GM18867 (cell line): ENCODE measurements around the gene SPATA24.
"Not testable (repeated sequence)": the region's sequence is repeated elsewhere in the genome, so short reads cannot be mapped to it uniquely, and the experiment has no call there.

Experiments used
- ATAC-seq: cut with Tn5 transposase; IDR thresholded peaks from one replicate; pipeline ENCODE4 v1.9.1; 2021; ENCODE audit warnings: mild to moderate bottlenecking, moderate library complexity; ENCODE audit not compliant: unreplicated experiment

The SPATA24 gene

GRCh38 chr5:139395844-139396640, 7.8 kb downstream of the SPATA24 start:
- no peak for ATAC-seq

GRCh38 chr5:139394654-139395566, 9.0 kb downstream of the SPATA24 start, which contains the start of gene PROB1:
Gene PROB1, minus strand, starts transcription at chr5:139395104. Its CDS starts 23 bp downstream, at chr5:139395081.
- no peak for ATAC-seq

GRCh38 chr5:139394123-139394653, 9.7 kb downstream of the SPATA24 start:
- ATAC-seq, result no peak

GRCh38 chr5:139393497-139394122, 10.3 kb downstream of the SPATA24 start:
- ATAC-seq, result no peak

- ATAC-seq, result peak; percentile 50
Observed at GRCh38 chr5:139392678-139393496, 11.0 kb downstream of the SPATA24 start.

GRCh38 chr5:139392324-139392677, 11.6 kb downstream of the SPATA24 start:
- no peak for ATAC-seq

DNA sequence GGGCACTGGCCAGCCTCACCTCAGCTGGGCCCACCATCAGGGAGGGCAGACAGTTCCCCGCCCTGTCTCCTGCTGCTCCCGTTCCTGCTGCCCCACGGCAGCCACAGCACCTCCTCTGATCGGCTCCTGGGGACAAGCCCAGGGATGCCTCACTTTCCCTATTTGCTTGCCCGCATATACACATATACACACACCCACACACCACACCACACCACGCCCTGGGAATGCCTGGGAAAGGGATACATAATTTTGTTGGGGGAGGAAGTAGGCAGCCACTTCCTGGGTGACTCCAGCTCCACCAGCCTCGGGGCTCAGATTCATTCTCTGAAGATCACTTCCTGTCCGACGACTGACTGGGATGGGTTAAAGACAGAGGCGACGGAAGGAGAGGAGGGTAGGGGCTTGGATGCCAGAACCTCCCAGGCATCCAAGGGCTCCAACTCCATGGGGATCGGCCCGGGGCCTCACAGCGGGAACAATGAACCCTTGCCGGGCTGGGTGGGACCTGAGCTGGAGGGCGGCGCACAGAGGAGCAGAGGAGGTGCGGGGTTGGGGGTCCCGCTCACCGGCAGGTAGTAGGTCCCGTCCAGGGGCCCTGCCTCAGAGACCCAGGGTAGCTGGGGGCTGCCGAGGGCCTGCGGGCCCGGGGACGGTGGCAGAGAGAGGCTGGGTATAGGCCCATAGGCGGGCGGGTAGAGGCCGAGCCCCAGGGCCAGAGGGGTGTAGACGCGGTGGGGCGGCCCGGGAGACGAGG, 12.1 kb downstream of the SPATA24 start:
- no peak for ATAC-seq

GRCh38 chr5:139390639-139391569, 13.0 kb downstream of the SPATA24 start:
- ATAC-seq, result no peak

GRCh38 chr5:139389701-139390638, 13.9 kb downstream of the SPATA24 start, which contains the start of gene MZB1:
Gene MZB1, minus strand, starts transcription at chr5:139389913. Its CDS starts 57 bp downstream, at chr5:139389856.
- peak; percentile 46 for ATAC-seq

DNA sequence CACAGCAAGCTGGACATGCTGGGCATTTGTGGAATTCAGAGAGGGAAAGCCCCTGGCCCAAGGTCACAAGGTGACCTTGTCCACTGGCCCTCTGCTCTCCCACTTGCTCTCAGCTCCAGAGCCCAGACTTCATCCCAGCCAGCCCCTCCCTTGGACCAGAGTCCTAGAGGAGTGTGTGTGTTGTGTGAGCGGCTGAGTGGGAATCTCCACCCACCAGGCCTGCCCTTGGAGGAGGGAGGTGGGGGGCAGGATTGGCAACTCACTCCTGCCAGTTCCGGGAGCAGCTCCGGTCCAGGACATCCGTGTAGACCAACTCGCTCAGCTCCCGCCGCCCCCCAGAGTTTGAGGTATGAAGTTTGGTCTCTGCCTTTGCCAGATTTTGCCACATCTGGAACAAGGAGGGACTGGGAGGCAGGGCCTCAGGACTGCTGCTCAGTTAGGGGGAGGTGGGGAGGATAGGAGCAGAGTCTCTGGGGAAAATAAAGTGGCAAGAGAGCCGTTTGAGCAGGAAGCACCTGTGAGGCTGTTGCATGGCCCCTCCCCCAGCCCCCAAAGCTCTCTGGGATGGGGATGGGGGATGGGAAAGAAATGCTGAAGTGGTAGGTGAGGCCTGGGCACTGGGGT, 15.6 kb downstream of the SPATA24 start:
- no peak for ATAC-seq

- ATAC-seq, result no peak
Observed at GRCh38 chr5:139387611-139388197, 16.2 kb downstream of the SPATA24 start.

- ATAC-seq, result not testable (repeated sequence)
Observed at GRCh38 chr5:139386956-139387355, 16.9 kb downstream of the SPATA24 start.

DNA sequence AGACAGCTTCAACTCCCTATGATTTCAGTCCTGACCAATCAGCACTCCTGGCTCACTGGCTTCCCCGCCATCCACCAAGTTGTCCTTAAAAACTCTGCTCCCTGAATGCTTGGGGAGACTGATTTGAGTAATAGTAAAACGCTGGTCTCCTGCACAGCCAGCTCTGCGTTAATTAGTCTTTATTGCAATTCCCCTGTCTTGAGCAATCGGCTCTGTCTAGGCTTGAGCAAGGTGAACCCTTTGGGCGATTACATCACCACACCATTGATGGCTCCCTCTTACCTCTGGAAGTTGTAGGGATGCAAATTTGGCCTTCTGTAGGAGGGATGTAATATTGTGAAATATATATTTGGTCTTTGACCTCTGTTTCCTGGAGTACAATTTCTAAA, 17.8 kb downstream of the SPATA24 start:
- no peak for ATAC-seq

DNA sequence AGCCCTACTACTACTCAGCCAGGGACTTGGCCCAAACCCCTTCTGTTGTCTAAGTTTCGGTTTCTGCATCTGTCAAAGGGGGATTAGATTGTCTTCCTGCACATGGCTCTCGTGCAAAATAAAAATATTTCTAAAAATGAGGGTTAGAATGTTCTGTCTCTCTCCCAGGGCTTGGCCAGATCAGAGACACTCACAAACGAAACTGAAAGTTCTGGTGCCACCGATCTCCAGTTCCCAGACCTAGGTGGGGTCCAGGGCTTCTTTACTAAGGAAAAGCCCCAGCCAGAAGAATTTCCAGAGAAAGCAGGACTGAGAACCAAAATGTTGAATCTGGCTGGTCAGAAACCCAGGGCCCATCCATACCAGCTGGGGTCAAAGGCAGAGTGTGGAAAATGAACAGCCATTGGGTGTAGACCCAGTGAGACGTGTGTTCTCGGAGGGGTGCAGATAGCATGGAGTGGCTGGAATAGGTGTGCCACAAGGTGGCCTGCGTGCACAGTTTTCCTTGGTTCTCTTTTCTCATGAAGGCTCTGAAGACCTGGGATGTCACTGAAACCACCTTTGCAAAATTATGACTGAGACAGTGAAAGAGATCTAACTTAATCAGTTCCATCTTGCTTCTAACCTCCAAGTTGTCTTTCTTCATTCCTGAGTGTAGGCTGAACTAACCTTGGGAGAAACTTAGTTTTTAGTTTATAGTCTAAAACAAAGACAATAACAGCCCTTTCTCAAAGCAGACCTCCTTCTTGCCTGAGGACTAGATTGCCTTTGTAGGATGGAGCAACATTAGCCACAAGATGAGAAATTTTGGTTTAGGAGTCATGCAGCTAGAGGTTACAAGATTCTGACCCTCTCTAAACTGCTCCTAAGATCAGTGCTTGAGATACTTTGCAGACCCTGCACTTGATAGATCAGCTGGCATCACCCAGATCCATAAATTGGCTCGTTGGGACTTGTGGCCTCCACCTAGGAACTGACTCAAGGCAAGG, 18.5 kb downstream of the SPATA24 start:
- ATAC-seq, result no peak

DNA sequence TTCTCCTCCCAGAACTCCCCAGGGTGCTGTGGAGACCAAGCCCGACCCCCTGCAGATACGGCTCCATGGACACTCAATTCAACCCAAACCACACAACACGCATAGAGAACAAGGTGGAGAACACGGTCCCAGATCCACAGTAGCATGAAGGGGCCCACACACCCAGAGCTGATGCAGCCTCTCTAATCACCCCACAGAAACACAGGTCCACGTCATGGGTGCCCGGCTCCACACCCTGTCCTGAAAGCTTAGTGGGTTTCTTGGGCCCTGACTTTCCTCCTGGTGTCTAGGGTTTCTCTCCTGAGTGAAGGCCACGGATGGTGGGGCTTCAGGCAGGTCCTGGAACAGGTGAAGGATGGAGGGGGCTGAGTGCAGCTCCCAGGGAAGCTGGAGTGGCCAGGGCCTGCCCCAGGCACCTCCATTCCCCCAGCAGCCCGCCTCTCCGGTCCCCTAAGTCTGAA, 19.3 kb downstream of the SPATA24 start:
- ATAC-seq, result no peak
